AG09309 (cell line): ENCODE data around the gene TRIM31.
"Not testable (repeated sequence)": the region's sequence is repeated elsewhere in the genome, so short reads cannot be mapped to it uniquely, and the experiment has no call there.

Source experiments
- DNase-seq: peaks from one replicate; pipeline ENCODE4 v3.0.0-alpha.2; 2010; ENCODE audit warnings: low read depth
- H3K4me3 ChIP-seq: 2 replicates; pipeline ENCODE4 v1.5.1; 2011; ENCODE audit warnings: mild to moderate bottlenecking, low read depth, low read length, moderate library complexity; ENCODE audit not compliant: control insufficient read depth
- CTCF ChIP-seq: IDR thresholded peaks from 2 replicates; pipeline ENCODE4 v1.5.1; 2011; ENCODE audit warnings: mild to moderate bottlenecking, low read depth, low read length, inconsistent platforms; ENCODE audit not compliant: insufficient read depth, control insufficient read depth; ENCODE audit errors: missing control alignments

TRIM31 gene

GRCh38 chr6:30149234-30149633, 36.3 kb upstream of the TRIM31 start:
- no peak overlapping the region for H3K4me3 ChIP-seq
- no peak for DNase-seq
- no peak for TF ChIP-seq CTCF

- H3K4me3 ChIP-seq: no peak overlapping the region
- DNase-seq: no peak
- TF ChIP-seq CTCF: no peak
Measured at GRCh38 chr6:30147096-30147495, 34.2 kb upstream of the TRIM31 start.

- DNase-seq: no peak
- H3K4me3 ChIP-seq: no peak overlapping the region
- no peak for TF ChIP-seq CTCF
Measured at GRCh38 chr6:30145818-30146217, 32.9 kb upstream of the TRIM31 start.

GRCh38 chr6:30144811-30145210, 31.9 kb upstream of the TRIM31 start:
- TF ChIP-seq CTCF: no peak
- H3K4me3 ChIP-seq: no peak overlapping the region
- DNase-seq: no peak

GRCh38 chr6:30143780-30144179, 30.9 kb upstream of the TRIM31 start:
- TF ChIP-seq CTCF: no peak
- H3K4me3 ChIP-seq: no peak overlapping the region
- DNase-seq: no peak

- TF ChIP-seq CTCF: no peak
- H3K4me3 ChIP-seq: no peak overlapping the region
- DNase-seq: no peak
Measured at GRCh38 chr6:30142665-30143064, 29.8 kb upstream of the TRIM31 start.

- not testable (repeated sequence) for H3K4me3 ChIP-seq, DNase-seq
Measured at GRCh38 chr6:30140240-30140639, 27.4 kb upstream of the TRIM31 start.
